ENCODE results near the gene SPTLC2.

DNA sequence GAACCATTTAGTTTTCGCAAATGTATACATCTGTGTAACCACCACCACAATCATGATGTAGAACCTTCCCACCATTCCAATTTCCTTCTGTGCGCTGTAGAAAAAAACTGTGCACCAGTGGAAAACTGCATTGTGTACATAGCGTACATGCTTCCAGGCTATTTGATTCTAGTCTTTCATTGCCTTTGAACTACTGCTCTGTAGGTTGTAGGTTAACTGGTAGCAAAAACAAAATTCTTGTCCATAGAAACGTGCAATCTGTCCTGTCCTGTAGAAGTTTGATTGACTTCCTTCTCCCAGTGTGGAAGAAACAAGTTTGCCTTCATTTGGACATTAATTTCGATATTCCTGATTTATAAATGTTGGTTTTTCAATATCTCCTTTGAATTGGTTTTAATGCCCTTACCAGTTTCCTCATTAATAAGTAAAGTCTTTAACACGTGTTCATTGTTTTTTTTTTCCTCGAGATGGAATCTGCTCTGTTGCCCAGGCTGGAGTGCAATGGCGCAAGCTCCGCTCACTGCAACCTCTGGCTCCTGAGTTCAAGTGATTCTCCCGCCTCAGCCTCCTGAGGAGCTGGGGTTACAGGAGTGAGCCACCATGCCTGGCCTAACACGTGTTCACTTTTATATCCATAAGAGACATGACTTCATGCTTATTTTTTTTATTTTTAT, 114.2 kb downstream of the SPTLC2 start:
- TF ChIP-seq, protein P1, sequence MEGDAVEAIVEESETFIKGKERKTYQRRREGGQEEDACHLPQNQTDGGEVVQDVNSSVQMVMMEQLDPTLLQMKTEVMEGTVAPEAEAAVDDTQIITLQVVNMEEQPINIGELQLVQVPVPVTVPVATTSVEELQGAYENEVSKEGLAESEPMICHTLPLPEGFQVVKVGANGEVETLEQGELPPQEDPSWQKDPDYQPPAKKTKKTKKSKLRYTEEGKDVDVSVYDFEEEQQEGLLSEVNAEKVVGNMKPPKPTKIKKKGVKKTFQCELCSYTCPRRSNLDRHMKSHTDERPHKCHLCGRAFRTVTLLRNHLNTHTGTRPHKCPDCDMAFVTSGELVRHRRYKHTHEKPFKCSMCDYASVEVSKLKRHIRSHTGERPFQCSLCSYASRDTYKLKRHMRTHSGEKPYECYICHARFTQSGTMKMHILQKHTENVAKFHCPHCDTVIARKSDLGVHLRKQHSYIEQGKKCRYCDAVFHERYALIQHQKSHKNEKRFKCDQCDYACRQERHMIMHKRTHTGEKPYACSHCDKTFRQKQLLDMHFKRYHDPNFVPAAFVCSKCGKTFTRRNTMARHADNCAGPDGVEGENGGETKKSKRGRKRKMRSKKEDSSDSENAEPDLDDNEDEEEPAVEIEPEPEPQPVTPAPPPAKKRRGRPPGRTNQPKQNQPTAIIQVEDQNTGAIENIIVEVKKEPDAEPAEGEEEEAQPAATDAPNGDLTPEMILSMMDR (IDR thresholded peaks at IDR 0.05), result no peak
- TF ChIP-seq POLR2A (IDR thresholded peaks at IDR 0.05), result no peak
- no peak for TF ChIP-seq EP300 (IDR thresholded peaks at IDR 0.05)

Data from ovary (tissue), 3 donors.